HG03432 (cell line): Measurements from ENCODE around the gene FAM90A1.
"Not testable (repeated sequence)": the region's sequence is repeated elsewhere in the genome, so short reads cannot be mapped to it uniquely, and the experiment has no call there.

Experiments
- ATAC-seq: cut with Tn5 transposase; IDR thresholded peaks from one replicate; pipeline ENCODE4 v1.9.1; 2021; ENCODE audit warnings: mild to moderate bottlenecking, moderate library complexity; ENCODE audit not compliant: unreplicated experiment

FAM90A1 gene

GRCh38 chr12:8226992-8227731 lies at the start of gene FAM90A1:
Gene FAM90A1 (minus strand): TSS chr12:8227618. CDS start chr12:8224832, 2,786 bp downstream.
- not testable (repeated sequence) for ATAC-seq

GRCh38 chr12:8276397-8276796 lies 49.0 kb upstream of the FAM90A1 start:
- ATAC-seq = not testable (repeated sequence)

GRCh38 chr12:8266706-8267105 lies 39.3 kb upstream of the FAM90A1 start:
- not testable (repeated sequence) for ATAC-seq

GRCh38 chr12:8264236-8264635 lies 36.8 kb upstream of the FAM90A1 start:
- not testable (repeated sequence) for ATAC-seq

GRCh38 chr12:8261111-8261554 lies 33.7 kb upstream of the FAM90A1 start:
- not testable (repeated sequence) for ATAC-seq

GRCh38 chr12:8256356-8256755 lies 28.9 kb upstream of the FAM90A1 start:
- ATAC-seq = not testable (repeated sequence)

GRCh38 chr12:8254705-8255104 lies 27.3 kb upstream of the FAM90A1 start:
- ATAC-seq = not testable (repeated sequence)

GRCh38 chr12:8252056-8252818 lies 24.8 kb upstream of the FAM90A1 start:
- not testable (repeated sequence) for ATAC-seq

- ATAC-seq = not testable (repeated sequence)
Observed at GRCh38 chr12:8251616-8252015, 24.2 kb upstream of the FAM90A1 start.

GRCh38 chr12:8246941-8247535 lies 19.6 kb upstream of the FAM90A1 start:
- ATAC-seq = not testable (repeated sequence)

GRCh38 chr12:8243682-8244161 lies 16.3 kb upstream of the FAM90A1 start:
- not testable (repeated sequence) for ATAC-seq

- peak; percentile 82 for ATAC-seq
Observed at GRCh38 chr12:8242880-8243681, 15.7 kb upstream of the FAM90A1 start.

- not testable (repeated sequence) for ATAC-seq
Observed at GRCh38 chr12:8242622-8242879, 15.1 kb upstream of the FAM90A1 start.

GRCh38 chr12:8241917-8242621 lies 14.7 kb upstream of the FAM90A1 start:
- ATAC-seq = not testable (repeated sequence)

GRCh38 chr12:8240340-8241114 lies 13.1 kb upstream of the FAM90A1 start:
- ATAC-seq = not testable (repeated sequence)

GRCh38 chr12:8237031-8237430 lies 9.6 kb upstream of the FAM90A1 start:
- ATAC-seq = not testable (repeated sequence)

GRCh38 chr12:8235316-8236157 lies 8.1 kb upstream of the FAM90A1 start:
- ATAC-seq = not testable (repeated sequence)

GRCh38 chr12:8234746-8235145 lies 7.3 kb upstream of the FAM90A1 start:
- not testable (repeated sequence) for ATAC-seq
